Gastrocnemius medialis (tissue), 4 donors: ENCODE data around the gene ZNF646.

Source experiments
- CTCF ChIP-seq, 5 experiments: fragments of 450-650 bp in 3 of 5; fragments of 200-600 bp in 2 of 5; sonication (generic) in 2 of 5; IDR thresholded peaks in 4 of 5; conservative IDR thresholded peaks in 1 of 5; 1 replicate in 4 of 5; 2 replicates in 1 of 5; pipeline ENCODE4 v1.5.1; 2016 to 2019; ENCODE audit warnings: antibody characterized with exemption in 5 of 5, mild to moderate bottlenecking in 3 of 5, moderate library complexity in 3 of 5
- POLR2A ChIP-seq, 2 donors: fragments of 450-650 bp; IDR thresholded peaks; one replicate each; pipeline ENCODE4 v1.6.1; 2017; ENCODE audit warnings: antibody characterized with exemption in 2 of 2, mild to moderate bottlenecking in 2 of 2, moderate library complexity in 2 of 2

GRCh38 chr16:31107465-31107867 is 33.2 kb downstream of the ZNF646 start:
- no peak for TF ChIP-seq CTCF (IDR thresholded peaks at IDR 0.05 in 4 of 5, conservative IDR thresholded peaks at IDR 0.05 in 1 of 5)
- no peak for TF ChIP-seq POLR2A (IDR thresholded peaks at IDR 0.05)
